Endothelial cell of umbilical vein (primary cell): ENCODE measurements around the gene KXD1. TPM values are rescaled to one million over a fixed set of nuclear protein-coding genes. Genes with fewer than 3 reads are reported as not detected.

Experiments used
- BruUV-seq: library from RNA; stranded (reverse); fragments of 400-500 nt; replicated peaks from 2 replicates; lab custom pipeline; 2021; lab: Mats Ljungman, UMichigan
- CTCF ChIA-PET: fragments of 300-600, 350-600 bp; sonication (Branson Sonifier 250); formaldehyde crosslinking; loops from one replicate; lab custom pipeline; 2021; ENCODE audit warnings: antibody characterized with exemption, inconsistent platforms; lab: Charles Lee
- POLR2A ChIA-PET: fragments of 300-600, 350-600 bp; sonication (Branson Sonifier 250); formaldehyde crosslinking; loops from one replicate; lab custom pipeline; 2021; ENCODE audit warnings: antibody characterized with exemption, inconsistent platforms; lab: Charles Lee
- DNase-seq: peaks from one replicate; pipeline ENCODE4 v3.0.0-alpha.2; 2011; ENCODE audit warnings: low read depth, low spot score
- FAIRE-seq: peaks from 2 replicates; lab custom pipeline; 2011; peaks lifted over from hg19 to GRCh38; lab: Jason Lieb, UNC
- H2AFZ ChIP-seq: 2 replicates; pipeline ENCODE4 v1.6.0; 2012; ENCODE audit warnings: low read depth, low read length, control low read depth, inconsistent platforms
- H3K27ac ChIP-seq: 2 replicates; pipeline ENCODE4 v1.5.1; 2011; ENCODE audit warnings: low read depth, mild to moderate bottlenecking, control low read depth, low read length, moderate library complexity; ENCODE audit not compliant: insufficient read depth
- H3K27me3 ChIP-seq, 2 experiments: 2 replicates each; pipeline versions ENCODE4 v1.6.0 to v1.6.1; 2011; ENCODE audit warnings: low read length in 2 of 2, mixed read lengths in 1 of 2; ENCODE audit not compliant: control insufficient read depth in 2 of 2, insufficient read depth in 2 of 2
- H3K36me3 ChIP-seq, 2 experiments: 2 replicates in 1 of 2; 3 replicates in 1 of 2; pipeline ENCODE4 v1.5.1; 2011; ENCODE audit warnings: low read length in 2 of 2, mild to moderate bottlenecking in 1 of 2, moderate library complexity in 1 of 2; ENCODE audit not compliant: control insufficient read depth in 2 of 2, insufficient read depth in 2 of 2; ENCODE audit errors: extremely low read depth in 1 of 2
- H3K4me1 ChIP-seq: 3 replicates; pipeline ENCODE4 v1.5.1; 2011; ENCODE audit warnings: mild to moderate bottlenecking, low read length; ENCODE audit not compliant: control insufficient read depth, insufficient read depth; ENCODE audit errors: extremely low read depth
- H3K4me2 ChIP-seq: 2 replicates; pipeline ENCODE4 v1.6.1; 2011; ENCODE audit warnings: low read length, control low read depth, mixed read lengths; ENCODE audit not compliant: insufficient read depth
- H3K4me3 ChIP-seq, 3 experiments: fragments of 200-600 bp in 1 of 3; sonication (generic), shearing (Covaris generic) in 1 of 3; replicated peaks in 1 of 3; 2 replicates each; pipeline ENCODE4 v1.5.1; 2011 to 2016; ENCODE audit warnings: control low read depth in 3 of 3, low read length in 3 of 3, mild to moderate bottlenecking in 2 of 3, inconsistent platforms in 1 of 3, low read depth in 1 of 3, moderate library complexity in 1 of 3; ENCODE audit not compliant: insufficient read depth in 1 of 3
- H3K79me2 ChIP-seq: 2 replicates; pipeline ENCODE4 v1.6.0; 2012; ENCODE audit warnings: low read length, inconsistent platforms; ENCODE audit not compliant: control insufficient read depth, insufficient read depth
- H3K9ac ChIP-seq: replicated peaks from 2 replicates; pipeline ENCODE3; 2011; ENCODE audit warnings: low read length, control low read depth; ENCODE audit not compliant: insufficient read depth; ENCODE audit errors: extremely low read depth
- H3K9me1 ChIP-seq: replicated peaks from 3 replicates; pipeline ENCODE4 v1.6.0; 2011; ENCODE audit warnings: mild to moderate bottlenecking, low read length; ENCODE audit not compliant: control insufficient read depth, insufficient read depth; ENCODE audit errors: extremely low read depth
- H3K9me3 ChIP-seq: replicated peaks from 2 replicates; pipeline ENCODE4 v1.5.1; 2012; ENCODE audit warnings: low read length, inconsistent platforms; ENCODE audit not compliant: control insufficient read depth, insufficient read depth
- H4K20me1 ChIP-seq: replicated peaks from 2 replicates; pipeline ENCODE3; 2011; ENCODE audit warnings: mild to moderate bottlenecking, low read length; ENCODE audit not compliant: control insufficient read depth, insufficient read depth; ENCODE audit errors: extremely low read depth
- EZH2 ChIP-seq: IDR thresholded peaks from 2 replicates; pipeline ENCODE4 v1.6.1; 2012; ENCODE audit warnings: borderline replicate concordance, low read depth, mild to moderate bottlenecking, moderate library complexity, low read length, inconsistent platforms; ENCODE audit not compliant: severe bottlenecking
- FOS ChIP-seq: IDR thresholded peaks from 2 replicates; pipeline ENCODE4 v1.6.1; 2011; ENCODE audit warnings: mild to moderate bottlenecking, low read length, moderate library complexity, borderline replicate concordance; ENCODE audit not compliant: insufficient read depth
- GATA2 ChIP-seq: IDR thresholded peaks from 2 replicates; pipeline ENCODE4 v1.7.0; 2011; ENCODE audit warnings: low read depth, mild to moderate bottlenecking, moderate library complexity, mixed read lengths, low read length; ENCODE audit not compliant: insufficient read length, insufficient read depth
- JUN ChIP-seq: IDR thresholded peaks from 2 replicates; pipeline ENCODE4 v1.6.1; 2011; ENCODE audit warnings: borderline replicate concordance, low read depth; ENCODE audit not compliant: insufficient read length, insufficient read depth
- MYC ChIP-seq: IDR thresholded peaks from one replicate; pipeline ENCODE4 v1.6.1; 2011; ENCODE audit warnings: mild to moderate bottlenecking, low read depth, low read length
- POLR2A ChIP-seq: IDR thresholded peaks from 2 replicates; pipeline ENCODE4 v1.6.1; 2012; ENCODE audit warnings: low read depth, mild to moderate bottlenecking, control low read depth, low read length
- POLR2AphosphoS5 ChIP-seq: IDR thresholded peaks from 2 replicates; pipeline ENCODE4 v1.6.1; 2012; ENCODE audit warnings: low read depth, mild to moderate bottlenecking, control low read depth, low read length, moderate library complexity; ENCODE audit not compliant: insufficient read depth
- dilution Hi-C: fragments of 300-500 bp; cut with MboI; formaldehyde crosslinking; loops from one replicate; pipeline ENCODE4 v1.15.0; 2019; ENCODE audit warnings: low sequenced_read_pairs; ENCODE audit not compliant: extremely low pct_ligation_motif_present
- intact Hi-C: fragments of 100-400 bp; cut with micrococcal nuclease; formaldehyde crosslinking; loops from one replicate; pipeline ENCODE4 v1.10.0; 2022
- polyA plus RNA-seq, 4 experiments: library from polyadenylated mRNA; depleted of rRNA in 3 of 4; stranded (reverse) in 3 of 4; unstranded in 1 of 4; fragments of >200 nt; gene quantifications; 2 replicates each; pipeline versions ENCODE4 v1.2.1 to v1.2.3, GENCODE V29; 2011 to 2012; ENCODE audit warnings: missing spikeins in 1 of 4
- total RNA-seq: library from RNA; stranded (reverse); gene quantifications from 2 replicates; pipeline ENCODE4 v1.2.3, GENCODE V29; 2021
- TF ChIP-seq, protein P1 (sequence below): IDR thresholded peaks from 2 replicates; pipeline ENCODE4 v1.6.1; 2011; ENCODE audit not compliant: insufficient read depth, insufficient read length
- TF ChIP-seq, protein P2 (sequence below), 2 donors: IDR thresholded peaks; 1 replicate in 1 of 2; 2 replicates in 1 of 2; pipeline ENCODE4 v1.5.1; 2011; ENCODE audit warnings: low read length in 2 of 2, mild to moderate bottlenecking in 2 of 2, moderate library complexity in 2 of 2, control low read depth in 1 of 2, inconsistent platforms in 1 of 2, low read depth in 1 of 2; ENCODE audit not compliant: insufficient read depth in 1 of 2; ENCODE audit errors: extremely low read depth in 1 of 2

The KXD1 gene
- total and polyA plus RNA-seq, 2 donors (not counting 3 experiments of a cell fraction or from before 2014, with no cell fraction given), result 134 to 186 TPM

GRCh38 chr19:18510216-18510615 lies 47.5 kb upstream of the KXD1 start:
- ChIA-PET POLR2A (no interaction called here), CTCF (interaction anchor here (0.9 to 3.3 kb wide), 8 partner anchors 10 to 79 kb away, joined by 3 to 16 read pairs (median 4); partner anchors contain the start of gene ELL)
- Histone ChIP-seq H3K9me1 (no peaks in the 10 kb centered on the region), H3K27ac (no peak overlapping the region), H3K9ac (no peak overlapping the region), H3K27me3 (no peaks in the 10 kb centered on the region), H3K79me2 (peaks cover 76% of the 10 kb centered on the region), H4K20me1 (peaks cover 2% of the 10 kb centered on the region), H3K4me3 (no peak overlapping the region), H3K9me3 (no peaks in the 10 kb centered on the region), H3K36me3 (no peaks in the 10 kb centered on the region), H2AFZ (no peak overlapping the region), H3K4me2 (no peak overlapping the region), H3K4me1 (peaks cover 22% of the 10 kb centered on the region)
- intact Hi-C loops, result no loop called here
- DNase-seq, result no peak
- no peak for FAIRE-seq
- dilution Hi-C loops, result no loop called here
- no TSS peak for BruUV-seq
- no peak for TF ChIP-seq FOS
- no peak for TF ChIP-seq POLR2A
- TF ChIP-seq EZH2, result no peak
- no peak for TF ChIP-seq GATA2
- TF ChIP-seq, protein P1, sequence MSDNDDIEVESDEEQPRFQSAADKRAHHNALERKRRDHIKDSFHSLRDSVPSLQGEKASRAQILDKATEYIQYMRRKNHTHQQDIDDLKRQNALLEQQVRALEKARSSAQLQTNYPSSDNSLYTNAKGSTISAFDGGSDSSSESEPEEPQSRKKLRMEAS, result no peak
- no peak for TF ChIP-seq MYC
- TF ChIP-seq, protein P2, sequence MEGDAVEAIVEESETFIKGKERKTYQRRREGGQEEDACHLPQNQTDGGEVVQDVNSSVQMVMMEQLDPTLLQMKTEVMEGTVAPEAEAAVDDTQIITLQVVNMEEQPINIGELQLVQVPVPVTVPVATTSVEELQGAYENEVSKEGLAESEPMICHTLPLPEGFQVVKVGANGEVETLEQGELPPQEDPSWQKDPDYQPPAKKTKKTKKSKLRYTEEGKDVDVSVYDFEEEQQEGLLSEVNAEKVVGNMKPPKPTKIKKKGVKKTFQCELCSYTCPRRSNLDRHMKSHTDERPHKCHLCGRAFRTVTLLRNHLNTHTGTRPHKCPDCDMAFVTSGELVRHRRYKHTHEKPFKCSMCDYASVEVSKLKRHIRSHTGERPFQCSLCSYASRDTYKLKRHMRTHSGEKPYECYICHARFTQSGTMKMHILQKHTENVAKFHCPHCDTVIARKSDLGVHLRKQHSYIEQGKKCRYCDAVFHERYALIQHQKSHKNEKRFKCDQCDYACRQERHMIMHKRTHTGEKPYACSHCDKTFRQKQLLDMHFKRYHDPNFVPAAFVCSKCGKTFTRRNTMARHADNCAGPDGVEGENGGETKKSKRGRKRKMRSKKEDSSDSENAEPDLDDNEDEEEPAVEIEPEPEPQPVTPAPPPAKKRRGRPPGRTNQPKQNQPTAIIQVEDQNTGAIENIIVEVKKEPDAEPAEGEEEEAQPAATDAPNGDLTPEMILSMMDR (IDR thresholded peaks at IDR 0.05; ENCODE audit: extremely low read depth in 1 of 2, insufficient read depth in 1 of 2, low read depth in 1 of 2, low read length in 2 of 2), result no peak
- no peak for TF ChIP-seq JUN
- no peak for TF ChIP-seq POLR2AphosphoS5
